Fibroblast of mammary gland (primary cell): ENCODE measurements around the gene AGK.

Experiments
- DNase-seq: peaks from one replicate; pipeline ENCODE4 v3.0.0-alpha.2; 2010; ENCODE audit warnings: low read depth
- H3K4me3 ChIP-seq: 2 replicates; pipeline ENCODE4 v1.5.1; 2011; ENCODE audit warnings: low read depth, mild to moderate bottlenecking, low read length, moderate library complexity; ENCODE audit not compliant: control insufficient read depth
- TF ChIP-seq, protein P1 (sequence below): conservative IDR thresholded peaks from 2 replicates; pipeline ENCODE4 v1.5.1; 2011; ENCODE audit warnings: low read depth, low read length, inconsistent platforms; ENCODE audit not compliant: control insufficient read depth, insufficient read depth

The AGK gene

DNA sequence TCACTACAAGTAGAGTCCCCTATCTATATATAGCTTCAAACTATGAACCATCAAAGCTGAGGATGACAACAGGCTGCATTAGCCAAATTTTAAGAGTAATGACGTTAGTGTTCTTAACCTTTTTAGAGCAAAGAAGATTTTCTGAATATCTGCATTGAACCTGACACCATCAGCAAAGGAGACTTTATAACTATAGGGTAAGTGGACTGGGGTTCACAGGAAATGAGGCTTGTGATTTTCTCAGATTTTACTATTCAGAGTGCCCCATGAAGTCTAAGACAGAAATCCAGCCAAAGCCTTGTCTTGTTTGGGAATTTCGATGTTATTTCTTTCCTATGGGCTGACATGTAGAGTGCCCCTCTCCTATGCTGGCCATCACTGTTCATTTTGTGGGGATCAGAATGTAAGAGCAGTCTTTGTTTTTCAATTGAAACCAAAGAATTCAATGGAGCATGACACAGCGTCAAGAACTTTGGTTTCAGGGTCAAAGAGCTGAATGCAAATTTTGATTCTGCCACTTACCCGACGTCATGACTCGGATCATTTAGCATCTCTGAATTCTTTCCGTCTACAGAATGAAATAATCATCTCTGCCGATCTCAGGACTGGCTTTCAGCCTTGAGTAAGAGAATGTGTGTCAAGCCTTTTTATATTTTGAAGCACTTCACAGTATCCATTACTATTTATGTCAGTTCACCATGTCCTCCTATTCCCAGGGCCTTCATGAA, 98.1 kb downstream of the AGK start:
- TF ChIP-seq, protein P1, sequence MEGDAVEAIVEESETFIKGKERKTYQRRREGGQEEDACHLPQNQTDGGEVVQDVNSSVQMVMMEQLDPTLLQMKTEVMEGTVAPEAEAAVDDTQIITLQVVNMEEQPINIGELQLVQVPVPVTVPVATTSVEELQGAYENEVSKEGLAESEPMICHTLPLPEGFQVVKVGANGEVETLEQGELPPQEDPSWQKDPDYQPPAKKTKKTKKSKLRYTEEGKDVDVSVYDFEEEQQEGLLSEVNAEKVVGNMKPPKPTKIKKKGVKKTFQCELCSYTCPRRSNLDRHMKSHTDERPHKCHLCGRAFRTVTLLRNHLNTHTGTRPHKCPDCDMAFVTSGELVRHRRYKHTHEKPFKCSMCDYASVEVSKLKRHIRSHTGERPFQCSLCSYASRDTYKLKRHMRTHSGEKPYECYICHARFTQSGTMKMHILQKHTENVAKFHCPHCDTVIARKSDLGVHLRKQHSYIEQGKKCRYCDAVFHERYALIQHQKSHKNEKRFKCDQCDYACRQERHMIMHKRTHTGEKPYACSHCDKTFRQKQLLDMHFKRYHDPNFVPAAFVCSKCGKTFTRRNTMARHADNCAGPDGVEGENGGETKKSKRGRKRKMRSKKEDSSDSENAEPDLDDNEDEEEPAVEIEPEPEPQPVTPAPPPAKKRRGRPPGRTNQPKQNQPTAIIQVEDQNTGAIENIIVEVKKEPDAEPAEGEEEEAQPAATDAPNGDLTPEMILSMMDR, result no peak
- H3K4me3 ChIP-seq, result no peak overlapping the region
- peak; percentile 7 for DNase-seq

DNA sequence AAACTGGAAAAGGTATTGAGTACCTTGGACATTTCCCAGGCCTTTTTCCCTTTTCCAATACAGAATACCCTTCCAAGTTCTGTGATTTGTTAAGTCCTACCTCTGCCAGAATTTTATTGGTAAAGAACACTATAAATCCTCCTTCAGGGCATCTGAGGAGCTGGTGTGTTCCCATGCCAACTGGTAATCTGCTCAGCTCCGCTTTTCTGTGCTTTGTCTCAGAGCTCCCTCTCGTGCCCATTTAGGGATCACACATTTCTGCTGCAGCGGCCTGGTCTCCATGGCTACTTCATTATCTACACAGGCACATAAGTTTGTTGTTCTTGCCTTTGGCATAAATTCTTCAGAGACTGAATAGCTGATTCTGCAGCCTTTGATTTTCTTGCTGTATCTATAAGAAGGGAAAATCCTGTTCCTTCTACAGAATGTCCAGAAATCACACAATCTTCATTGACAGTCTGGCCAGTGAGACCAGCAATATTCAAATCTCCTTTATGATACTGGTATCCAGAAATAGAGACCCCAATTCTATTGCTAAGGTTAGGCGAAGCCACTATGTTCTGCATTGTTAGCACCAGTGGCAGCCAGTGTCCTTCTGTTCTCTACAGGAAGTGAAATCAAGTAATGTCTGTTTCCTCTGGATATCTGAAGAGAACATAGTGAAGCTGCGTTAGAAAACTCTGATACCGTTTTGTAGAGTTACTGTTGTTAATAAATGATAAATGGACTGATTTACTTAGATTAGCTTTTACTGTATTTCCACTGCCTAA, 98.8 kb downstream of the AGK start:
- DNase-seq, result peak; percentile 90
- H3K4me3 ChIP-seq, result no peak overlapping the region
- TF ChIP-seq, protein P1, result peak; percentile 93

- no peak for DNase-seq
- H3K4me3 ChIP-seq, result no peak overlapping the region
- TF ChIP-seq, protein P1, result no peak
Observed at GRCh38 chr7:141651417-141651816, 100.2 kb downstream of the AGK start.

DNA sequence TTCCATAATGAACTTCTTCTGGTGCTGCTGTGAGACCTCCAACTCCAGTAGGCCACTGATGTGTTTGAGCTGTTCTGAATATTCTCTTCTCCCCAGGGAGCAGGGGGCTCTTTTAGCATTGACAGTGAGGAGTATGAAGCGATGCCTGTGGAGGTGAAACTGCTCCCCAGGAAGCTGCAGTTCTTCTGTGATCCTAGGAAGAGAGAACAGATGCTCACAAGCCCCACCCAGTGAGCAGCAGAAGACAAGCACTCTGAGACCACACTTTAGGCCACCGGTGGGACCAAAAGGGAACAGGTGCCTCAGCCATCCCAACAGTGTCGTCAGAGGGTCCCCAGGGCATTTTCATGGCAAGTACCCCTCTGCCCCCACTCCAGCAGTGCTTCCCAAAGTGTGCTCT, 101.5 kb downstream of the AGK start:
- no peak overlapping the region for H3K4me3 ChIP-seq
- TF ChIP-seq, protein P1, result no peak
- no peak for DNase-seq

DNA sequence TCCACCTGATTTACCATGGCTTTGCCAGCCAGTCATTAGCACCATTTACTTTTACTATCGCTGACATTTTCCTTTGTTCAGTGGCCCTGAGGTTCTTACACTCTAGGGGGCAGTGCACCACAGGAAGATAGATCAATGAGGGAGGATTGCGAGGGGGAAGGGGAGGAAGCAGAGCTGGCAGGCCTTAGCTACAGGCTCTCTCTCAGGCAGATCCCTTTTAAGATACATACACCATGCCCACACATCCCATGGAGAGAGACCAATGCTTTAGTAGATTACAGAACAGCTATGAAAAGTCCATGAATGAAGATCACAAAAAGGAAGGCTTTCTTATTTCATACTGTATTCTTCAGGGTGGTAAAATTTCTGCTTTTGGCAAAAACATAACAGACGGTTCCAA, 103.3 kb downstream of the AGK start:
- peak; percentile 70 for DNase-seq
- TF ChIP-seq, protein P1, result peak; percentile 76
- H3K4me3 ChIP-seq, result no peak overlapping the region

GRCh38 chr7:141659501-141659900, 108.3 kb downstream of the AGK start:
- TF ChIP-seq, protein P1, result no peak
- no peak for DNase-seq
- H3K4me3 ChIP-seq, result no peak overlapping the region
